ENCODE measurements around the gene PFDN6. TPM values are rescaled to one million over a fixed set of nuclear protein-coding genes. Genes with fewer than 3 reads are reported as not detected.
"Not testable (repeated sequence)": the region's sequence is repeated elsewhere in the genome, so short reads cannot be mapped to it uniquely, and the experiment has no call there.

PFDN6 gene
- total RNA-seq, 3 donors from 2014 or later = 37.9 to 50.1 (median 40.2) TPM

DNA sequence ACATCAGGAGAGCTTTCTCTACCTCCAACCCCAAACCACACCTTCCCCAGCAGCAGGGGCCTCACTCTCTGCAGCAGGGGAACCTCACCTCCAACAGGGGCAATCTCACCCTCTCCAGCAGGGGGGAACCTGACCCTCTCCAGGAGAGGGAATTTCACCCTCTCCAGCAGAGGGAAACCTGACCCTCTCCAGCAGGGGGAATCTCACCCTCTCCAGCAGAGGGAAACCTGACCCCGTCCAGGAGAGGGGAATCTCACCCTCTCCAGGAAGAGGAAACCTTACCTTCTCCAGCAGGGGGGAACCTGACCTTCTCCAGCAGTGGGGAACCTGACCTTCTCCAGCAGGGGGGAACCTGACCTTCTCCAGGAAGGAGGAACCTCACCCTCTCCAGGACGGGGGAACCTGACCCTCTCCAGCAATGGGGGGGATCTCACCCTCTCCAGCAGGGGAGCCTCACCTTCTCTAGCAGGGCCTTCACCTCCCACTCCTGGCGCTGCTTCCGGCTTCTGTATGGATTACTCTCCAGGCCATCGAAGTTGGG lies 9.4 kb upstream of the PFDN6 start:
- Histone ChIP-seq H3K4me1 (ENCODE audit: low read depth) (peaks cover 20% of the 10 kb centered on the region), H3K4me3 (no peak overlapping the region), H3K9me3 (no peaks in the 10 kb centered on the region), H3K36me3 (ENCODE audit: low read depth) (no peaks in the 10 kb centered on the region)
- intact Hi-C loops (cut with DNase I, micrococcal nuclease) = no loop called here
- DNase-seq = no peak
- TF ChIP-seq, protein P1, sequence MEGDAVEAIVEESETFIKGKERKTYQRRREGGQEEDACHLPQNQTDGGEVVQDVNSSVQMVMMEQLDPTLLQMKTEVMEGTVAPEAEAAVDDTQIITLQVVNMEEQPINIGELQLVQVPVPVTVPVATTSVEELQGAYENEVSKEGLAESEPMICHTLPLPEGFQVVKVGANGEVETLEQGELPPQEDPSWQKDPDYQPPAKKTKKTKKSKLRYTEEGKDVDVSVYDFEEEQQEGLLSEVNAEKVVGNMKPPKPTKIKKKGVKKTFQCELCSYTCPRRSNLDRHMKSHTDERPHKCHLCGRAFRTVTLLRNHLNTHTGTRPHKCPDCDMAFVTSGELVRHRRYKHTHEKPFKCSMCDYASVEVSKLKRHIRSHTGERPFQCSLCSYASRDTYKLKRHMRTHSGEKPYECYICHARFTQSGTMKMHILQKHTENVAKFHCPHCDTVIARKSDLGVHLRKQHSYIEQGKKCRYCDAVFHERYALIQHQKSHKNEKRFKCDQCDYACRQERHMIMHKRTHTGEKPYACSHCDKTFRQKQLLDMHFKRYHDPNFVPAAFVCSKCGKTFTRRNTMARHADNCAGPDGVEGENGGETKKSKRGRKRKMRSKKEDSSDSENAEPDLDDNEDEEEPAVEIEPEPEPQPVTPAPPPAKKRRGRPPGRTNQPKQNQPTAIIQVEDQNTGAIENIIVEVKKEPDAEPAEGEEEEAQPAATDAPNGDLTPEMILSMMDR (IDR thresholded peaks at IDR 0.05) = no peak
- peak; percentile 5 for ATAC-seq

- no peak for DNase-seq
- Histone ChIP-seq H3K36me3 (ENCODE audit: low read depth) (no peaks in the 10 kb centered on the region), H3K4me3 (no peak overlapping the region), H3K4me1 (ENCODE audit: low read depth) (peaks cover 18% of the 10 kb centered on the region), H3K9me3 (no peaks in the 10 kb centered on the region)
- TF ChIP-seq, protein P1 (IDR thresholded peaks at IDR 0.05) = no peak
- ATAC-seq = no peak
- intact Hi-C loops (cut with DNase I, micrococcal nuclease) = no loop called here
These were observed 8.9 kb upstream of the PFDN6 start for GRCh38 chr6:33280539-33280938.

- H3K9me3 ChIP-seq; intact Hi-C loops (cut with DNase I, micrococcal nuclease); H3K4me3 ChIP-seq; DNase-seq; H3K4me1 ChIP-seq (ENCODE audit: low read depth); ATAC-seq; H3K36me3 ChIP-seq (ENCODE audit: low read depth): not testable (repeated sequence)
These were observed 4.2 kb upstream of the PFDN6 start for GRCh38 chr6:33285214-33285613.

- no peaks in the 10 kb centered on the region for H3K36me3 ChIP-seq (ENCODE audit: low read depth)
These were observed 2.2 kb upstream of the PFDN6 start for GRCh38 chr6:33286946-33287914.

DNA sequence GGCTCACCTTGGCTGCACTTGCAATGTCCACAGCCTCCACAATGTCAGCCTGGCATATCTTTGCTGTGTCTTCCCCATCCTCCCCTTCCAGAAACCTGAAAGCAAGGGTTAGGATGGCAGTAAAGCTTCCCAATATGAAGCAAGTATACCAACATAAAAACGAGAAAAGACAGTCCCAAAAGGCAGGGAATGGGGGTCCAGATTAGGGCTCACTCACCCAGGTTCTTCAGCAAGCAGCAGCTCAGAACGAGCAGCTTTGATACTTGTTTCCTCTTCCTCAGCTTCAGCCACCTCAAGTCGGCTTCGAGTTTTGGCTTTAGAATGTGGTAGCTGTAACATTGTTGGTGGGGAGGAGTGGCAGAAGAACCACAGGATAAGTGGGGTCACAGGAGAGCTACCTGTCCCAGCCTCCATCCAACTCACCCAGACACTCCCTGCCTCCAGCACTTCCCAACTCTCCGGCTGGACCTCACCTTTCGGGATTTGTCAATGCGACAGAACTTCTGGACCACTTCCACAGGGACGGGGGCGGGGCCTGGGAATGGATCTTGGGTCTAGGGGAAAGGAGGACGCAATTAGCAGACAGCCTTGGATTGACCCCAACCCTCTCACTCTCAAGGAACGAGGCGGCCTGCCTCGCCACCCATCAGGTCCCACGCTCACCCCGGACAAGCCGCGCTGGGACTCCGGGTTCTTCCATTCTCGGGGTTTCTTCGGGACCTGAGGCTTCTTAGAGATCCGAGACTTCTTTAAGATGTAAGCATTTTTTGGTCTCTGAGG lies 1.1 kb upstream of the PFDN6 start:
- H3K4me3 ChIP-seq = peak overlapping the region; percentile 54
- intact Hi-C loops (cut with DNase I, micrococcal nuclease) = no loop called here
- TF ChIP-seq, protein P1 (IDR thresholded peaks at IDR 0.05) = no peak
- H3K4me1 ChIP-seq (ENCODE audit: low read depth) = peaks cover 18% of the 10 kb centered on the region
- H3K9me3 ChIP-seq = no peaks in the 10 kb centered on the region
- ATAC-seq (no peak), DNase-seq (no peak)
- no peaks in the 10 kb centered on the region for H3K36me3 ChIP-seq (ENCODE audit: low read depth)

More at GRCh38 chr6:33286946-33287914, 2.2 kb upstream of the PFDN6 start:
- Histone ChIP-seq H3K4me1 (ENCODE audit: low read depth) (peaks cover 18% of the 10 kb centered on the region), H3K4me3 (no peak overlapping the region), H3K9me3 (no peaks in the 10 kb centered on the region)
- peak in 1 of 3 donors; percentile 34 for DNase-seq
- TF ChIP-seq, protein P1 (IDR thresholded peaks at IDR 0.05) = no peak
- ATAC-seq = no peak
- intact Hi-C loops (cut with DNase I, micrococcal nuclease) = no loop called here
